ENCODE data around the gene MAGI2. TPM values are rescaled to one million over a fixed set of nuclear protein-coding genes. Genes with fewer than 3 reads are reported as not detected.
"Not testable (repeated sequence)": the region's sequence is repeated elsewhere in the genome, so short reads cannot be mapped to it uniquely, and the experiment has no call there.

Gene MAGI2
- total RNA-seq, 1 donor from 2014 or later, result 4.0 TPM

GRCh38 chr7:78327718-78328117 lies 1125.7 kb downstream of the MAGI2 start:
- Histone ChIP-seq H3K9me3 (no peaks in the 10 kb centered on the region), H3K36me3 (no peaks in the 10 kb centered on the region), H3K4me3 (no peak overlapping the region), H3K4me1 (no peaks in the 10 kb centered on the region), H3K27me3 (no peaks in the 10 kb centered on the region), H3K27ac (no peak overlapping the region)
- intact Hi-C loops (cut with DNase I), result no loop called here
- TF ChIP-seq CTCF (IDR thresholded peaks at IDR 0.05), result no peak
- no peak for DNase-seq (ENCODE audit: low spot score in 2 of 2)

GRCh38 chr7:78326876-78327275 lies 1126.6 kb downstream of the MAGI2 start:
- Histone ChIP-seq H3K27me3 (no peaks in the 10 kb centered on the region), H3K9me3 (no peaks in the 10 kb centered on the region), H3K36me3 (no peaks in the 10 kb centered on the region), H3K4me1 (no peaks in the 10 kb centered on the region), H3K27ac (no peak overlapping the region), H3K4me3 (no peak overlapping the region)
- no peak for DNase-seq (ENCODE audit: low spot score in 2 of 2)
- intact Hi-C loops (cut with DNase I), result no loop called here
- TF ChIP-seq CTCF (IDR thresholded peaks at IDR 0.05), result no peak

GRCh38 chr7:78326189-78326588 lies 1127.3 kb downstream of the MAGI2 start:
- Histone ChIP-seq H3K27me3 (no peaks in the 10 kb centered on the region), H3K4me3 (no peak overlapping the region), H3K27ac (no peak overlapping the region), H3K9me3 (no peaks in the 10 kb centered on the region), H3K4me1 (no peaks in the 10 kb centered on the region), H3K36me3 (no peaks in the 10 kb centered on the region)
- no peak for DNase-seq (ENCODE audit: low spot score in 2 of 2)
- intact Hi-C loops (cut with DNase I), result no loop called here
- no peak for TF ChIP-seq CTCF (IDR thresholded peaks at IDR 0.05)

GRCh38 chr7:78323118-78323517 lies 1130.3 kb downstream of the MAGI2 start:
- intact Hi-C loops (cut with DNase I), result no loop called here
- H3K27ac ChIP-seq, result no peak overlapping the region
- no peak for TF ChIP-seq CTCF (IDR thresholded peaks at IDR 0.05)

GRCh38 chr7:78322231-78322630 lies 1131.2 kb downstream of the MAGI2 start:
- intact Hi-C loops (cut with DNase I); H3K27ac ChIP-seq; H3K9me3 ChIP-seq; H3K36me3 ChIP-seq; H3K4me3 ChIP-seq; H3K27me3 ChIP-seq; H3K4me1 ChIP-seq; DNase-seq (ENCODE audit: low spot score in 2 of 2): not testable (repeated sequence)

More at GRCh38 chr7:78323118-78323517, 1130.3 kb downstream of the MAGI2 start:
- no peak overlapping the region for H3K4me3 ChIP-seq
- no peak for DNase-seq (ENCODE audit: low spot score in 2 of 2)
- H3K27me3 ChIP-seq, result no peaks in the 10 kb centered on the region
- no peaks in the 10 kb centered on the region for H3K36me3 ChIP-seq
- H3K9me3 ChIP-seq, result no peaks in the 10 kb centered on the region
- H3K4me1 ChIP-seq, result no peaks in the 10 kb centered on the region

GRCh38 chr7:78317371-78317770 lies 1136.1 kb downstream of the MAGI2 start:
- no peak for TF ChIP-seq CTCF (IDR thresholded peaks at IDR 0.05)
- no peak for DNase-seq (ENCODE audit: low spot score in 2 of 2)
- no peaks in the 10 kb centered on the region for H3K36me3 ChIP-seq
- no peaks in the 10 kb centered on the region for H3K4me1 ChIP-seq
- H3K27me3 ChIP-seq, result no peaks in the 10 kb centered on the region
- intact Hi-C loops (cut with DNase I), result no loop called here
- H3K4me3 ChIP-seq, result no peak overlapping the region
- no peaks in the 10 kb centered on the region for H3K9me3 ChIP-seq
- H3K27ac ChIP-seq, result no peak overlapping the region

All from ascending aorta (tissue), 2 donors.